Muscle layer of colon (tissue), 2 donors: ENCODE results near the gene CACNA1C.
"Not testable (repeated sequence)": the region's sequence is repeated elsewhere in the genome, so short reads cannot be mapped to it uniquely, and the experiment has no call there.

Experiments
- H3K27ac ChIP-seq: one replicate; pipeline ENCODE4 v1.7.0; 2013; ENCODE audit warnings: low read depth, mild to moderate bottlenecking, low read length, moderate library complexity
- H3K27me3 ChIP-seq, 2 donors: one replicate each; pipeline ENCODE4 v1.7.0; 2013; ENCODE audit warnings: low read length in 2 of 2, mild to moderate bottlenecking in 2 of 2; ENCODE audit not compliant: insufficient read depth in 2 of 2, control insufficient read depth in 1 of 2
- H3K36me3 ChIP-seq: one replicate; pipeline ENCODE4 v1.7.0; 2013; ENCODE audit warnings: mild to moderate bottlenecking, low read length; ENCODE audit not compliant: insufficient read depth
- H3K4me1 ChIP-seq: one replicate; pipeline ENCODE4 v1.7.0; 2013; ENCODE audit warnings: mild to moderate bottlenecking, low read length; ENCODE audit not compliant: insufficient read depth
- H3K4me3 ChIP-seq, 2 donors: one replicate each; pipeline ENCODE4 v1.7.0; 2013; ENCODE audit warnings: low read length in 2 of 2, low read depth in 1 of 2, mild to moderate bottlenecking in 1 of 2, moderate library complexity in 1 of 2
- H3K9ac ChIP-seq: one replicate; pipeline ENCODE4 v1.7.0; 2013; ENCODE audit warnings: low read length
- H3K9me3 ChIP-seq: one replicate; pipeline ENCODE4 v1.7.0; 2013; ENCODE audit warnings: mild to moderate bottlenecking, low read length
- donor health status: abdominal sarcoma.
- donor health status: Adenocarcinoma of cecum.

CACNA1C gene

GRCh38 chr12:2488131-2488530 lies 435.3 kb downstream of the CACNA1C start:
- Histone ChIP-seq H3K36me3 (peaks cover 7% of the 10 kb centered on the region), H3K27ac (peak overlapping the region; percentile 12)

DNA sequence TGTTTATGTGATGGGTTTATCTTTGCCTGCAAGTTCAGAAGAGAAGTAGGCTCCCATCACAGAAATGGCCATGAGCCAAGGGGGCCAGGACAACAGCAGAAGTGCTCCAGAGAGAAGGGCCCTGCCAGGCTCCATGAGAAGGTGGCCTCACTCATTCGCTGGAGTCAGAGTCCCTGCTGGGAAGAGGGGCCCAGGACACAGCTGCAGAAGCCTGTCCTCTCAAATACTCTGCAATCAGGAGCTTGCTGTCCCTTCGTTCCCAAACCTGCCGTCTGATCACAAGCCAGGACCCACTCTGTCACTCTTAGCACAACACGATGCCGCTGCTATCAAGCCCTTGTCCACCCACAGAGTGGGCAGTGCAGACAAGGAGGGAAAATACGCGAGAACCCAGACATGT lies 435.8 kb downstream of the CACNA1C start:
- Histone ChIP-seq H3K4me1 (peaks cover 55% of the 10 kb centered on the region), H3K9ac (no peak overlapping the region), H3K27me3 (no peaks in the 10 kb centered on the region), H3K4me3 (no peak overlapping the region), H3K36me3 (peaks cover 7% of the 10 kb centered on the region), H3K9me3 (no peaks in the 10 kb centered on the region), H3K27ac (no peak overlapping the region)

More at GRCh38 chr12:2488131-2488530, 435.3 kb downstream of the CACNA1C start:
- Histone ChIP-seq H3K4me1 (peaks cover 50% of the 10 kb centered on the region), H3K9me3 (no peaks in the 10 kb centered on the region), H3K27me3 (no peaks in the 10 kb centered on the region), H3K4me3 (no peak overlapping the region), H3K9ac (no peak overlapping the region)

DNA sequence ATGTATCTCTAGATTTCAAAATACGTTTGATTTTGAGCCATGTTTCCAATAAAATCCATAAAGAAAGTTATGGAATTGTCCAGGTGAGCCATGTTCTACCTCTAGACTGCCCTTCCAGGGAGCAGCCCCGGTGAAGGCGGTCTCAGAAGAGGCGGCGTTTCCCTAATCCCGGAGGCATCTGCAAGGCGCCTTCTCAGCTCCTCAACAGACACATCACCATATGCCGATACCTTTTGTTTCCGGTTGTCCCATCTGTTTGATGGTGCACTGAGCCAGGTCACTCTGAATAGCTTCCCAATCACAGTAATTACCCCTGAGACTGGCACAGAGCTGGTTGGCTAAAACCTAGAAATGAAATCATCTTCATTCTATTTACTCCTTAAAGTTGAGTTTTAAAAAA lies 436.5 kb downstream of the CACNA1C start:
- Histone ChIP-seq H3K9ac (no peak overlapping the region), H3K9me3 (no peaks in the 10 kb centered on the region), H3K4me1 (peaks cover 61% of the 10 kb centered on the region), H3K36me3 (peaks cover 7% of the 10 kb centered on the region), H3K4me3 (no peak overlapping the region), H3K27me3 (no peaks in the 10 kb centered on the region), H3K27ac (no peak overlapping the region)

DNA sequence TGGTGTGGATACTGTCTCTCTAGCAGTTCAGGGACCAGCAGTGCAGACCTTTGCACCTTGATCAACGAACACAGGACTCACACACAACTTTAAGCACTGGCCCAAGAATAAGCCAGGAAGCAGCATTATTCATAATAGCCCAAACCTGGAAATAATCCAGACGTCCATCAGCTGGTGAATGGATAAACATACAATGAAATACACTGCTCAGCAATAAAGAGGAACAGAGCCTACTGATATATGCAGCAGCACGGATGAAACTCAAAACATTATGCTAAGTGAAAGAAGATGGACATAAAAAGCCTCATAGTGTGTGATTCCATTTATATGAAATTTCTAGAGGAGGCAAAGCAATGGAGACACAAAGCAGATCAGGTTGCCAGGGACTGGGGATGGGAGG lies 438.0 kb downstream of the CACNA1C start:
- H3K27me3 ChIP-seq = no peaks in the 10 kb centered on the region
- peaks cover 7% of the 10 kb centered on the region for H3K36me3 ChIP-seq
- H3K4me3 ChIP-seq = no peak overlapping the region
- no peak overlapping the region for H3K9ac ChIP-seq
- no peak overlapping the region for H3K27ac ChIP-seq
- H3K4me1 ChIP-seq = peaks cover 69% of the 10 kb centered on the region
- H3K9me3 ChIP-seq = no peaks in the 10 kb centered on the region

GRCh38 chr12:2491349-2491748 lies 438.6 kb downstream of the CACNA1C start:
- not testable (repeated sequence) for H3K9me3 ChIP-seq, H3K27me3 ChIP-seq, H3K27ac ChIP-seq, H3K36me3 ChIP-seq, H3K9ac ChIP-seq, H3K4me3 ChIP-seq
- H3K4me1 ChIP-seq = peaks cover 65% of the 10 kb centered on the region

GRCh38 chr12:2492236-2492635 lies 439.4 kb downstream of the CACNA1C start:
- Histone ChIP-seq H3K27me3 (no peaks in the 10 kb centered on the region), H3K36me3 (peaks cover 13% of the 10 kb centered on the region), H3K9ac (no peak overlapping the region), H3K4me1 (peaks cover 56% of the 10 kb centered on the region), H3K27ac (no peak overlapping the region), H3K9me3 (no peaks in the 10 kb centered on the region), H3K4me3 (no peak overlapping the region)

GRCh38 chr12:2493086-2493485 lies 440.3 kb downstream of the CACNA1C start:
- peaks cover 14% of the 10 kb centered on the region for H3K36me3 ChIP-seq
- peaks cover 47% of the 10 kb centered on the region for H3K4me1 ChIP-seq
- no peak overlapping the region for H3K27ac ChIP-seq
- no peak overlapping the region for H3K9ac ChIP-seq
- H3K4me3 ChIP-seq = no peak overlapping the region
- H3K27me3 ChIP-seq = no peaks in the 10 kb centered on the region
- H3K9me3 ChIP-seq = no peaks in the 10 kb centered on the region

DNA sequence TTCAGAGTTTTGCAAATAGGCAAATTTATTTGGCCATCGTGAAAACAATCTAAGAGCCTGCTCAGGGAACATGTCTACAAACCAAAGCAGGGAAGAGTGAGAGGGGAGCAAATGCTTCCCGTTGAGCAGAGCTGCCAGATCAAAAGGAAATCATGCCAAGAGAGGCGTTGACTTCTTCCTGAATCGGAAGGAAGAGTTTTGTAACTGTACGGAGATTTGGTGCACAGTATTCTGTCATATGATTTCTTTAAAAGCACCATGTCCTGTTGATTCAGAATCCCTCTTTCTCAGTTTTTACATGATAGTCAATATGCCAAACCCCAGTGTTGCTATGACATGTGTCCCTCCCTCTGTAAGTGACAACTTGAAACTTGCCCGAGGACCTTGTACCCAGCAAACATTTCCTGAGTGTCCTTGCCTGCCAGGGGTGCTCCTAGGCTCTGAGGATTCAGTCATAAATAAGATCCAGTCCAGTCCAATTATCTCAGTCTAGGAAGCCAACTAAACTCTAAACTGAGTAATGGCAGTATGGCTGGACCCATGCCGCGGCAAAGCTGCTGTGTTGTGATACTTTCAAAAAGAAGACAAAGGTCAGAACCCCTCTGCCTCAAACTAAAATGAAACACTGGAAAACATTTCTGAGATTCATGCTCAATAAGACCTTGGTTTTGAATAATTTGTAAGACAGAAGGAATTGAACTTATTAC lies 441.9 kb downstream of the CACNA1C start:
- peaks cover 11% of the 10 kb centered on the region for H3K36me3 ChIP-seq
- no peaks in the 10 kb centered on the region for H3K27me3 ChIP-seq
- peak overlapping the region; percentile 57 for H3K27ac ChIP-seq
- peaks cover 43% of the 10 kb centered on the region for H3K4me1 ChIP-seq
- H3K9ac ChIP-seq = no peak overlapping the region
- H3K9me3 ChIP-seq = no peaks in the 10 kb centered on the region
- peak overlapping the region in 1 of 2 donors; percentile 1 for H3K4me3 ChIP-seq

DNA sequence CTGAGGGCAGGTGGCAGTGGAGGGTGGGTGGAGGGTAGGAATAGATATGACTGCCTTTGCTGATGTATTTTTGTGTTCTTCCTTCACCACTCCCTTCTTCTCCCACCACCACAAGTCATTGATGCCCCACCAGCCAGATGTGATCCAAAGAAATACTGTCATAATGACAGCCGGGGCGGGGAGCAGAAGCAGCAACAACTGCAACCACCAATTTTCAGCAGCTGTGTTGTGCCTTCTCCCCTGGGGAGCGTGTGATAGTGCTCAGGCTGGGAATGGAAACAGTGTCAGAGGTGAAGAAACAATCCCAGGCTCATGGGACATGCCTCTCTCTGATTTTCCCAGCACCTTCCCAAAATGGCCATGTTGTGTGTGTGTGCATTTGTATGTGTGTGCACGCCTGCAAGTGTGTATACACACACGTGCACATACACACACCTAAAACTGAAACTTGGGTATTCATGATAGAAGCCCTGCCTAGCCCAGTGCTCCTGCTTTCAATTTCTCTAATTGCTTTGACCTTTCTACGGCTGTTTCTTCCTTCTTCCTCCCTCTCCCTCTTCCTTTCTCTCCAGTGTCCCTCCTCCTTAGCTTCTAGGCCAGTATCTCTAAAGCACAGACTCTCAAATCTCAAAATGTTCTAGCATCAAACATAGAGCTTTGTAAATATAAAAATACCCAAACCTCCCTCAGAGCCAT lies 442.8 kb downstream of the CACNA1C start:
- Histone ChIP-seq H3K4me3 (peak overlapping the region in 1 of 2 donors; percentile 1), H3K4me1 (peaks cover 34% of the 10 kb centered on the region), H3K9ac (no peak overlapping the region), H3K27me3 (no peaks in the 10 kb centered on the region), H3K9me3 (no peaks in the 10 kb centered on the region), H3K27ac (peak overlapping the region; percentile 57), H3K36me3 (peaks cover 11% of the 10 kb centered on the region)

- Histone ChIP-seq H3K9ac (no peak overlapping the region), H3K27me3 (no peaks in the 10 kb centered on the region), H3K4me1 (peaks cover 16% of the 10 kb centered on the region), H3K36me3 (peaks cover 11% of the 10 kb centered on the region), H3K4me3 (no peak overlapping the region), H3K27ac (no peak overlapping the region), H3K9me3 (no peaks in the 10 kb centered on the region)
Observed at GRCh38 chr12:2498964-2499500, 446.2 kb downstream of the CACNA1C start.

- H3K4me1 ChIP-seq = no peaks in the 10 kb centered on the region
- no peaks in the 10 kb centered on the region for H3K9me3 ChIP-seq
- H3K4me3 ChIP-seq = no peak overlapping the region
- H3K27me3 ChIP-seq = no peaks in the 10 kb centered on the region
- H3K27ac ChIP-seq = no peak overlapping the region
- H3K9ac ChIP-seq = no peak overlapping the region
- peaks cover 16% of the 10 kb centered on the region for H3K36me3 ChIP-seq
Observed at GRCh38 chr12:2501464-2502191, 448.8 kb downstream of the CACNA1C start.
